NCI-H345 treated with DMSO at 0.1 percent for 48 hours (cell line): Measurements from ENCODE around the gene PADI3.

Experiments used
- DNase-seq: peaks from one replicate; lab custom pipeline; 2025; ENCODE audit not compliant: unreplicated experiment; lab: John Stamatoyannopoulos, UW

Gene PADI3

DNA sequence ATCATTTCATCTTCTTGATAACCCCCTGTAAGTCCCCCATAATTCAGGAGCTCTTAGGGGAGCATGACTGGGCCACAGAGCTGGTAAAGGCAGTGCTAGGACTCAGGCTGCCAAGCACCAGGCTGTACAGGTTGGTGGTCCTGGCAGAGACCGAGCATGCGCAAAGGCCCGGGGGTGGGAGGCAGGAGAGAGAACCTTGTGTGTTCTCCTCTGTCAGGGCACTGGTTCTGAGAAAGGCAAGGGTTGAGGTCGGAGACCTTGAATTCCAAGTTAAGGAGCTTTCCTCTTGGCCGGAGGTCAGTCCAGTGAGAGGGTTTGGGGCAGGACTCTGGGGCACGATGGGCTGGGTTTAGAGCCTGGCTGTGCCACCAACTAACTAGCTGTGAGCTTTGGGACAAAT lies 23.2 kb downstream of the PADI3 start:
- DNase-seq = no peak

- no peak for DNase-seq
Measured at GRCh38 chr1:17272646-17273045, 23.7 kb downstream of the PADI3 start.

DNA sequence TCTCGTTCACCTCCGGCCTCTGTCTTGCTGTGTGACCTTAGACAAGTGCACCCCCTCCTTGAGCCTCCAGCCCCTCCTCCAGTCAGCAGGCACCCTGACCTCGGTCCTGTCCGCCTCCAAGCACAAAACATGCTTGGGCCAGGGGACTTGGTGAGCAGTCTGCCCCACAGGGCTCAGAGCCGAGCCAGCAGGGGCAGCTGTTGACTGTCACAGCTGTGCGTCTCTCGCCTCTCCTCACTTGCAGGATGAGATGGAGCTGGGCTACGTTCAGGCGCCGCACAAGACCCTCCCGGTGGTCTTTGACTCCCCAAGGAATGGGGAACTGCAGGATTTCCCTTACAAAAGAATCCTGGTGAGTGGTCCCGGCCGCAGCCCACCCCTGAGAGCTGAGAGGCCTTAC lies 24.2 kb downstream of the PADI3 start:
- no peak for DNase-seq

DNA sequence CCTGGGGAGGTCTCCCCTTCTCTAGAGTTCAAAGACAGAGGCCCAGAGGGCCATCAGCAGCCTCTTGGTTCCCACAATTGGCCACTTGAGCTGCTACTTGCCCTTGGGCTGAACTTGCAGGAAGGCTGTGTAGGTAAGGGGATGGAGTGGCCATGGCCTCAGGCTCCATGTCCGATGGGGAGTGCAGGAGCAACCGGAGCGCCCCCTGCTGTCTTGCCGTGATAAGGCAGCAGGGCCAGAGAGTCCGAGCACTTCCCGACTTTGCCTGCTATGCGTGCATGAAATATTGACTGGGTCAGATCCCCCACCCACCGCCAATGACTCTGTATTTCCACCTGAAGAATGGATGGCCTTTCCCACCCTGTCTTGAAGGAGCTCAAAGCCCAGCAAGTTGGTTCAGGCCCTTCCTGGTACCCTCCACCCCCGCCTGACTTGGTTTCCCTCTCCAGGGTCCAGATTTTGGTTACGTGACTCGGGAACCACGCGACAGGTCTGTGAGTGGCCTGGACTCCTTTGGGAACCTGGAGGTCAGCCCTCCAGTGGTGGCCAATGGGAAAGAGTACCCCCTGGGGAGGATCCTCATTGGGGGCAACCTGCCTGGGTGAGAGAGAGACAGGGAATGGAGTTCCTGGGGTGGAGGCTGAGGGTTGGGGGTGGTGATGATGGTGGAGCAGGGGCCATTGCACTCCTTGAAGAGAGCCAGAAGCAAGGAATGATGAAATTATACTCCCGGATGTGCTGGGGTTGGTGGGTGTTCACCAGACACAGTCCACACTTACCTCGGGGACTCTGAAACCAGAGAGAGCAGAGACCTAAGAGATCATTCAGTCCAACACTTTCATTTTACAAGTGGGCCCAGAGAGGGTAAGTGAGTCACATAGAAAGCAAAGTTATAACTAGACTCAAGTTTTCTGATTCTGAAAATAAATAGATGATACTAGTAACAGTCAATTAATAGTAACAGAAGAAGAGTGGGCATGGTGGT lies 25.6 kb downstream of the PADI3 start:
- DNase-seq = no peak

GRCh38 chr1:17276568-17276967 lies 27.7 kb downstream of the PADI3 start:
- no peak for DNase-seq

GRCh38 chr1:17277511-17278159 lies 28.7 kb downstream of the PADI3 start:
- no peak for DNase-seq

- no peak for DNase-seq
Measured at GRCh38 chr1:17278996-17279830, 30.3 kb downstream of the PADI3 start.

DNA sequence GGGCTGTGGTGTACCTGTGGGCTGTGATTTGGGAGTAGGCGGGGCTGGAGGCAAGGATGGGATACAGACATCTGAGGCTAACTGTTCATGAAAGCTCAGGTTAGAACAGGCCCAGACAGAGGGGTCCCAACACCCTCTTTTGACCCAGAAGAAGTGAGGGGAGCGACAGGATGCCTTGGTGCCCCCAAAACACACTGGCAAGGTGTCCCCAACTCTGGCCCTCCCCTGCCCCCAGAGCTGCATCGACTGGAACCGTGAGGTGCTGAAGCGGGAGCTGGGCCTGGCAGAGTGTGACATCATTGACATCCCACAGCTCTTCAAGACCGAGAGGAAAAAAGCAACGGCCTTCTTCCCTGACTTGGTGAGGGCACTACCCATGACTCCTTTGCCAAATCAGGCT lies 31.5 kb downstream of the PADI3 start:
- no peak for DNase-seq

DNA sequence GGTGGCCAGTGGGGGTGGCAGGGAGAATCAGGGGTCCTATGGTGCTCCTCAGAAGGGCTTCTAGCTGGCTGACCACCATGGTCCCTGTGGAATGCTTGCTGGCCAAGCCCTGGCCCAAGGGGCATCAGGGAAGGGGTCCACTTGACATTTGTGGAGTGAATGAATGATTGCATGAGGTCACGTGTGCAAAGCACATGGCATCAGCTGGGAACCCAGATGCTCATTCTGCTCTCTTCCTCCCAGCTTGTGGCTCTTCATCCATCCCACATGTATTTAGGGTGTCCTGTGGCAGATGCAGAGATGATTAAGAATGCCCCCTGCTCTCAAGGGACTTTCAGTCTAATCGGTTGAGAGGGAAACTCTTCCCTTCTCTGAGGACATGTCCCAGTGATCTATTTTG lies 32.0 kb downstream of the PADI3 start:
- DNase-seq = no peak

- DNase-seq = no peak
Measured at GRCh38 chr1:17281775-17282181, 32.9 kb downstream of the PADI3 start.

- DNase-seq = no peak
Measured at GRCh38 chr1:17282836-17283235, 33.9 kb downstream of the PADI3 start.

DNA sequence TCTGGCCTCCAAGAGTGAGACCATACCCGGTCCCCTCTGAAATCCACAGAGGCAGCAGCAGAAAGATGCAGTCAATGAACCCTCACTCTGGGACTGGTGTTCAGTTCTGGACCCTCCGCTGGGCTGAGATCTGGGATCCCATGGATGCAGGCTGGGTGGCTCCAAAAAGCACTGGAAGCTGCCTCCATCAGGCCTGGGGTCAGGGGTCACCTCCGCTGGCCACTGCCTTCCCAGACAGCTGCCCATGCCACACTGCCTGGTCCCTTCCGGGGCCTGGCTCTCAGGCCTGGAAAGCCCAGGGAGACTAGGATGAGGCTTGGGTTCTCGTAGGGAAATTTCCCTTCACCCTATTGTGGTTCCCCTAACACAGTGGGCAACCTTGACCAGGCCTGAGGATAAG lies 37.7 kb downstream of the PADI3 start:
- no peak for DNase-seq

GRCh38 chr1:17287130-17287776 lies 38.4 kb downstream of the PADI3 start:
- DNase-seq = no peak

GRCh38 chr1:17289721-17290120 lies 40.8 kb downstream of the PADI3 start:
- no peak for DNase-seq

DNA sequence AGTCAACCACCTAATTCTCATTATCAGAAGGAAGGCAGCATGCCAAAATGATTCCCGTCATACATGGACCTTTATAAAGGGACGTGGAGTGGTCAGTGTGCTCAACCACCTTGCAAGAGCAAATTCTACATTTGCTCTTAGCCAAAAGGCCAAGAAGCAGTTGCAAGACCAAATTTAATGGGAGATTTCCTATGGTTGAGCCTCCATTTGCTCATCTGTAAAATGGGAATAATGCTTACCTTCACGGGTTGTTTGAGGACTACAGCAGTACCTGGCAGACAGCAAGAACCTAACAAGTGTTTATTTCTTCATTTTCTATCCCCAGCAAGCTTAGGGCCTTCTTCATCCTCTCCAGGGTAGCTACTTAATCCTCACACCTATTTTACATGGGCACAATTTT lies 41.7 kb downstream of the PADI3 start:
- DNase-seq = no peak

DNA sequence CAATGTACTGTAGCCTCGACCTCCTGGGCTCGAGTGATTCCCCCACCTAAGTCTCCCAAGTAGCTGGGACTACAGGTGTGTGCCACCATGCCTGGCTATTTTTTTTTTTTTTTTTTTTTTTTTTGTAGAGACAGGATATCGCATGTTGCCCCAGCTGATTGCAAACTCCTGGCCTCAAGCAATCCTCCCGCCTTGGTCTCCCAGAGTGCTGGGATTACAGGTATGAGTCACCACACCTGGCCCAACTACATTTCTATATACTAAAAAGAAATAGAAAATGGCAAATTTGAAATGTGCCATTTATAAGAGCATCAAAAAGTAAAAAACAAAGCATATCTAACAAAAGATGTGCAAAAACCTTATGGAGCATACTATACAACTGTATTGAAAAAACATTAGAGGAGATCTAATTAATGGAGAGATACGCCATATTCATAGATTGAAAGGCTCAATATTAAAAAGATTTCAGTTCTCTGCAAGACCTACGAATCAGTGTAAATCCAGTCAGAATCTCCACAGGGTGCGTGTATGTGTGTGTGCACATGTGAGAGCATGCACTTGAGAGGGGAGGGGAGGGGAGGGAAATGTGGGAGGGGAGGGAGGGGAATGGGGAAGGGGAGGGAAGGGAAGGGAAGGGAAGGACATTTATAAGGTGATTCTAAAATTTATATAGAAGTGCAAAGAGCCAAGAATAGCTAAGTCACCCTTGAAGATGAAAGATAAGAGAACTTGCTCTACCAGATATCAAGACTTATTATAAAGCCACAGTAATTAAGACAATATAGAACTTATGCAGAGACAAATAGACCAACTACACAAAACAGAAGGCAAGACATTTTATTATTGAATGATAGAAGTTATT lies 43.6 kb downstream of the PADI3 start:
- DNase-seq = no peak

DNA sequence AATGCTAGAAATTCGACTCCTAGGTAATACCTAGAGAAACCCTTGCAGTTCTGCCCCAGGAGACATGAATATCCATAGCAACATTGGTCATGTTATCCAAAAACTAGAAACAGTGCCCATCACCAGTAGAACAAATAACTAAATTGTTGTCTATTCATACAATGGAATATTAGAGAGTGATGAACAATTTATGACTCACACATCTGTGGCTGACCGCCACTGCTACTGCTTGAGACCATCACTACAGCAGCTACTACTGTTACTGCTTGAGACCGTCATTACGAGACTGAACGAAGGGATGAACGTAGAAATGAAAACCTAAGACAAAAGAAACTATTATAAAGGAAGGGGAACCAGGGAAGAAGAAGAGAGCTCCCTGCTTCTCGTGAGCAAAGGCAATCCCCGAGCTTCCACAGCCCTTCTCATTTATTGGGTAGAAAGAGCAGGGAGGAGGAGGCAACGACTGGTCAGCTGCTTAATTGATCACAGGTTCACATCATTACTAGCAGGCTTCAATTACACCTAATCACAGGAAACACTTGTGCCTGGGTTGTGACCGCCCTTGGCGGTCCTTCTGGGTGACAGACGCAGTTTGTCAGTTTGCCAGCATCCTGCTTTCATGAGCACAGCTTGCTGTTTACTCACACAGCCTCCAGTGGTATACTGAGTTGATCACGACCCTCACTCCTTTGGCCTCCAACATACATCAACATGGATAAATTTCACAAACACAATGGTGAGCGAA lies 45.0 kb downstream of the PADI3 start:
- no peak for DNase-seq

- DNase-seq = no peak
Measured at GRCh38 chr1:17295292-17295691, 46.4 kb downstream of the PADI3 start.

GRCh38 chr1:17296086-17296485 lies 47.2 kb downstream of the PADI3 start:
- DNase-seq = no peak
